Tibial artery (tissue), 4 donors: Measurements from ENCODE around the gene ENPP4.
A peak's percentile ranks its signal among the peaks of the same experiment; 100 is the strongest.

Experiments
- DNase-seq, 2 donors: peaks; one replicate each; pipeline ENCODE4 v3.0.0-alpha.2; 2019
- H3K27ac ChIP-seq, 2 donors: fragments of 200-600 bp; sonication (generic) in 1 of 2; 1 replicate in 1 of 2; 2 replicates in 1 of 2; pipeline ENCODE4 v1.5.1; 2018 to 2019; ENCODE audit warnings: mild to moderate bottlenecking in 1 of 2
- H3K27me3 ChIP-seq, 2 donors: fragments of 200-600 bp; sonication (generic) in 1 of 2; one replicate each; pipeline versions ENCODE4 v1.5.1 to v1.6.0; 2016 to 2019
- H3K36me3 ChIP-seq, 3 donors: fragments of 200-600 bp; sonication (generic) in 2 of 3; one replicate each; pipeline ENCODE4 v1.5.1; 2016 to 2019; ENCODE audit warnings: mild to moderate bottlenecking in 2 of 3
- H3K4me1 ChIP-seq, 4 donors: fragments of 200-600 bp; sonication (generic) in 2 of 4; 1 replicate in 3 of 4; 2 replicates in 1 of 4; pipeline ENCODE4 v1.5.1; 2016 to 2019
- H3K4me3 ChIP-seq, 2 donors: fragments of 200-600 bp; sonication (generic) in 1 of 2; 1 replicate in 1 of 2; 2 replicates in 1 of 2; pipeline ENCODE4 v1.5.1; 2018 to 2019; ENCODE audit warnings: mild to moderate bottlenecking in 2 of 2
- H3K9me3 ChIP-seq, 3 donors: fragments of 200-600 bp; sonication (generic) in 1 of 3; one replicate each; pipeline ENCODE4 v1.5.1; 2016 to 2019
- intact Hi-C: fragments of 100-400 bp; cut with DNase I; formaldehyde crosslinking; loops from one replicate; pipeline ENCODE4 v1.15.0; 2023; ENCODE audit warnings: low total_unique reads
- TF ChIP-seq, protein P1 (sequence below), 2 experiments: fragments of 200-600 bp in 1 of 2; fragments of 450-650 bp in 1 of 2; IDR thresholded peaks; one replicate each; pipeline ENCODE4 v1.5.1; 2017 to 2019; ENCODE audit warnings: antibody characterized with exemption in 2 of 2, mild to moderate bottlenecking in 1 of 2, moderate library complexity in 1 of 2

ENPP4 gene

DNA sequence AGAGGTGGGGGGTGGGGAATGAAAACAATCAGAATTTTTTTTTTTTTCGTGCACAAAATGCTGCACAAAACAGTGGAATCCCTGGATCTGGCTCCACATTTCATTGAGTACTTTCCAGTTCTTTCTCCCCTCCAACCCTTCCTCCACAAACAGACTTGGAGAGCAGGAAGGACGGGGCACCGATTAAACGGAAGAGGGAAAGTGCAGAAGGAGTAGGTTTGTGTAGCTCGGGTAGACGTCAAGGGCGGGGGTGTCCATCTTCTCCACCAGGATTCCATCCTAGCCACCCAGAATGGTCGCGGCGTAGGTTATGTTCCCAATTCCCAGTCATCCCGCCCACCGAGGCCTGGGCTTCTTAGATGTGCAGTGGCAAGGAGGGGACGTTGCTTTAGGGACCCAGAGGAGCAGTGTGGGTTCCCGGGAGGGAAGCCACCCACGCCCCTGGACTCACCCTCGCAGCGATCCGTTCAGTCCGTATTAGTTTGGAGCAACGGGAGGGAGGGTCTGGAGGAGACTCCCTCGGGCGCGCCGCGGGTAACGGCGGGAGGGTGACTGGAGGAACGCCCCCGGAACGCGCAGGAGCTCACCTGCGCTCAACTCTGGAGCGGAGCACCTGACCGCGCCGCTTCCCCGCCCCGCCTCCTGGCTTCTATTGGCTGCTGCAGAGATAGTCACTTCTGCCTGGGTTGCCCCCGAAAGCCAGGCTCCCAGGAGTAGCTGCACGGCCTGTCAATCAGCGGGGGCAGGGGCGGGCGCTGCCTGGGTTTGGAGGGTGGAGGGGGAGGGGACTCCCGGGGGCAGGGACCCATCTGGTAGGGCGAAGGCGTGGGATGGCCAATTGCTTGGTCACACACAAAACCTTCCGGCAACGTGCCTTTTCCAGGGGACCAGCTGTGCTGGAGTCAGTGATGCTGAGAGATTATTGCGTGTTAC lies 40.8 kb downstream of the ENPP4 start, which contains the start of gene ENPP5:
Gene ENPP5, minus strand, starts transcription at position 624 of the 933 bp plus-strand sequence. CDS start 2,718 bp downstream, outside the sequence.
- peak within 1 kb of the TSS; percentile 76 to 83 for H3K4me3 ChIP-seq
- DNase-seq, result peak; percentile 69 to 90
- TF ChIP-seq, protein P1, sequence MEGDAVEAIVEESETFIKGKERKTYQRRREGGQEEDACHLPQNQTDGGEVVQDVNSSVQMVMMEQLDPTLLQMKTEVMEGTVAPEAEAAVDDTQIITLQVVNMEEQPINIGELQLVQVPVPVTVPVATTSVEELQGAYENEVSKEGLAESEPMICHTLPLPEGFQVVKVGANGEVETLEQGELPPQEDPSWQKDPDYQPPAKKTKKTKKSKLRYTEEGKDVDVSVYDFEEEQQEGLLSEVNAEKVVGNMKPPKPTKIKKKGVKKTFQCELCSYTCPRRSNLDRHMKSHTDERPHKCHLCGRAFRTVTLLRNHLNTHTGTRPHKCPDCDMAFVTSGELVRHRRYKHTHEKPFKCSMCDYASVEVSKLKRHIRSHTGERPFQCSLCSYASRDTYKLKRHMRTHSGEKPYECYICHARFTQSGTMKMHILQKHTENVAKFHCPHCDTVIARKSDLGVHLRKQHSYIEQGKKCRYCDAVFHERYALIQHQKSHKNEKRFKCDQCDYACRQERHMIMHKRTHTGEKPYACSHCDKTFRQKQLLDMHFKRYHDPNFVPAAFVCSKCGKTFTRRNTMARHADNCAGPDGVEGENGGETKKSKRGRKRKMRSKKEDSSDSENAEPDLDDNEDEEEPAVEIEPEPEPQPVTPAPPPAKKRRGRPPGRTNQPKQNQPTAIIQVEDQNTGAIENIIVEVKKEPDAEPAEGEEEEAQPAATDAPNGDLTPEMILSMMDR (IDR thresholded peaks at IDR 0.05), result no peak
- no peaks in the 10 kb centered on the region for H3K27me3 ChIP-seq
- no peaks in the 10 kb centered on the region for H3K9me3 ChIP-seq
- peak within 1 kb of the TSS; percentile 65 to 67 for H3K27ac ChIP-seq
- no peaks in the 10 kb centered on the region for H3K36me3 ChIP-seq
- intact Hi-C loops, result no loop called here
- H3K4me1 ChIP-seq, result peaks cover 0 to 18% (median 1%) of the 10 kb centered on the region in 4 donors

DNA sequence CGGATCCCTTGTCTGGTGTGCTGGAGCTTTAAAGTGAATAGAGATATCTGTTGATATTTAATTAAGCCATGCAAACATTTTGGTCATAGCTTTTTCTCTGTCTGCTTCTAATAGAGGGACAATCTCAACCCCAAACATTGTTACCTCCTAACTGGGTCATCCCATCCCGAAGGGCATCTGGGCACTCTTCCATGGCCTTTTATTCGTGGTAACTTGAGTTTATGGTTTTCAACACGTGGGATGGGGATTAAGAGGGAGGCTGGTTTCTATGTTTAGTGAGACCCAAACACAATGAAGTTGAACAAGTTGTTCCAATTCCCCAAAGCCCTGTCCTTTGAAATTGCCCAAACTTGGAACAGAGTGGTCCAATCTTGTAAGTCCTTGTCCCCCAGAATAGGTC lies 42.4 kb downstream of the ENPP4 start:
- Histone ChIP-seq H3K27ac (no peak overlapping the region), H3K4me1 (peaks cover 0 to 18% (median 1%) of the 10 kb centered on the region in 4 donors), H3K27me3 (no peaks in the 10 kb centered on the region), H3K9me3 (no peaks in the 10 kb centered on the region), H3K4me3 (no peak overlapping the region), H3K36me3 (no peaks in the 10 kb centered on the region)
- intact Hi-C loops, result no loop called here
- DNase-seq, result no peak
- TF ChIP-seq, protein P1 (IDR thresholded peaks at IDR 0.05), result no peak

DNA sequence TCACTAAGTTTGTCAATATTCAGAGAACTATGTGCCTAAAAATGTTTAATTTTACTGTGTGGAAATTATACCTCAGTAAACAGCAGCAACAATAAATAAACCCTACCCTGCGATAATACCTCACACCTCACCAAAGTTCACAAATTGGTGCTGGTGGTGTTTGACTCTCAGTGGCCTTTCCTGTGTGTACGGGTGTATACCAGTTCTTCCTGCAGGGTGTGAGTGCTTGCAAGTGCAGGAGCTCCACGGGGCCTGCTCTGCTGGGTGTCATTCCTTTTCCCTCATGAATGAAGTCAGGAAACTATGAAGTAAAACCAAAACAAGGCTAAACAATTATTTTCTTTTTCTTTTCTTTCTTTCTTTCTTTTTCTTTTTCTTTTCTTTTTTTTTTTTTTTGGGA lies 45.1 kb downstream of the ENPP4 start:
- H3K9me3 ChIP-seq, result no peaks in the 10 kb centered on the region
- intact Hi-C loops, result no loop called here
- H3K36me3 ChIP-seq, result no peaks in the 10 kb centered on the region
- no peaks in the 10 kb centered on the region for H3K27me3 ChIP-seq
- no peak overlapping the region for H3K4me3 ChIP-seq
- TF ChIP-seq, protein P1 (IDR thresholded peaks at IDR 0.05), result no peak
- no peak for DNase-seq
- peaks cover 0 to 18% (median 1%) of the 10 kb centered on the region in 4 donors for H3K4me1 ChIP-seq
- H3K27ac ChIP-seq, result no peak overlapping the region

DNA sequence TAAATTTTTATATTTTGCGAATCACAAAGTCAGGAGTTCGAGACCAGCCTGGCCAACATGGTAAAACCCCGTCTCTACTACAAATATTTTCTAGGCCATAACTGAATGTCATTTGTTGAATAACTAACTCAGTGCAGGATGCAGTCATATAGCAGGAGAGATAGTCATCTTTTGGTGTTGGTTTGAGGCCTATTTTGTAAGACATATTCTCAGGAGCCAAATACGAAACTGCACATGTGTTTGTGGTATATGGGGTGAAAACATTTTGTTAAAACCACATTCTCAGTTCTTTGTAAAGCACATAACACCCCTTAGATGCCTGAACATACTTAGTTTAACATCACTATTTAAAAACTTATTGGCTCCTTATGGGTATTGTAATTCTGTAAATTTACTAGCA lies 45.7 kb downstream of the ENPP4 start:
- H3K9me3 ChIP-seq, result no peaks in the 10 kb centered on the region
- intact Hi-C loops, result no loop called here
- DNase-seq, result no peak
- H3K4me1 ChIP-seq, result peaks cover 0 to 12% (median 1%) of the 10 kb centered on the region in 4 donors
- H3K36me3 ChIP-seq, result no peaks in the 10 kb centered on the region
- H3K4me3 ChIP-seq, result no peak overlapping the region
- H3K27me3 ChIP-seq, result no peaks in the 10 kb centered on the region
- TF ChIP-seq, protein P1 (IDR thresholded peaks at IDR 0.05), result no peak
- H3K27ac ChIP-seq, result no peak overlapping the region

DNA sequence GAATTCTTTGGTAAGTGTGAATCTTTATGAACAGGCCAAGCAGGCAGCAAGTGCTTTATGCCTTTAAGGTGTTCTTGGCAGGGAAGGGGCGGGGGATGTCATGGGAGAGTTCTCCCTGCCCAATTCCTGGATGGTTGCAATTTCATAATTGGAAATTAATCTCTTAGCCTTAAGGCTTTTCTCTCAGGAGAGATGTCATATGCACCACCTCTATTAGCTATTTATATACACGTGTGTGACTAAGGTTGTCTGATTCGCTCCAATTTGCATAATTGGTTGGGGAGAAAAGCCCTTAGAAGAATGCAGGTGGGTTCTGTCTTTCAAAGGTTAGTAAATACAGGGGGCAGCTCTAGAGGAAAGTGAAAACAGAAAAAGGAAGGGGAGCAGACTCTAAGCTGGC lies 46.2 kb downstream of the ENPP4 start:
- H3K4me1 ChIP-seq, result peaks cover 0 to 7% (median under 1%) of the 10 kb centered on the region in 4 donors
- no peaks in the 10 kb centered on the region for H3K9me3 ChIP-seq
- H3K27me3 ChIP-seq, result no peaks in the 10 kb centered on the region
- TF ChIP-seq, protein P1 (IDR thresholded peaks at IDR 0.05), result no peak
- no peak overlapping the region for H3K27ac ChIP-seq
- intact Hi-C loops, result no loop called here
- H3K36me3 ChIP-seq, result no peaks in the 10 kb centered on the region
- no peak for DNase-seq
- no peak overlapping the region for H3K4me3 ChIP-seq
